ENCODE results near the gene PRAF2. TPM values are rescaled to one million over a fixed set of nuclear protein-coding genes. Genes with fewer than 3 reads are reported as not detected.

Gene PRAF2, protein sequence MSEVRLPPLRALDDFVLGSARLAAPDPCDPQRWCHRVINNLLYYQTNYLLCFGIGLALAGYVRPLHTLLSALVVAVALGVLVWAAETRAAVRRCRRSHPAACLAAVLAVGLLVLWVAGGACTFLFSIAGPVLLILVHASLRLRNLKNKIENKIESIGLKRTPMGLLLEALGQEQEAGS
- polyA plus RNA-seq (ENCODE audit: insufficient read length), result 32.1 TPM
- long read RNA-seq, donor 1, transcript PRAF2-202 (3 exons, 1,334 nt), result major isoform, 33 of 74 reads
- long read RNA-seq, donor 1, transcript PRAF2-201 (2 exons, 801 nt), result minor isoform, 5 of 74 reads
- long read RNA-seq, donor 1, partial matches to known transcripts, result 35 of 74 reads
- long read RNA-seq, donor 1, other reads (novel, unspliced or antisense), result 0 of 74 reads
- long read RNA-seq, donor 2, transcript PRAF2-202 (3 exons, 1,334 nt), result major isoform, 26 of 34 reads
- long read RNA-seq, donor 2, partial matches to known transcripts, result 6 of 34 reads
- long read RNA-seq, donor 2, other reads (novel, unspliced or antisense), result 0 of 34 reads
- long read RNA-seq, donor 3, transcript PRAF2-202 (3 exons, 1,334 nt), result major isoform, 10 of 14 reads
- long read RNA-seq, donor 3, partial matches to known transcripts, result 0 of 14 reads
- long read RNA-seq, donor 3, other reads (novel, unspliced or antisense), result 0 of 14 reads
- long read RNA-seq, donor 4, partial matches to known transcripts, result 0 of 3 reads
- long read RNA-seq, donor 4, other reads (novel, unspliced or antisense), result 0 of 3 reads
- long read RNA-seq, donor 5, transcript PRAF2-202 (3 exons, 1,334 nt), result major isoform, 28 of 29 reads
- long read RNA-seq, donor 5, partial matches to known transcripts, result 0 of 29 reads
- long read RNA-seq, donor 5, other reads (novel, unspliced or antisense), result 0 of 29 reads
- long read RNA-seq, donor 6, transcript PRAF2-202 (3 exons, 1,334 nt), result major isoform, 29 of 31 reads
- long read RNA-seq, donor 6, partial matches to known transcripts, result 0 of 31 reads
- long read RNA-seq, donor 6, other reads (novel, unspliced or antisense), result 0 of 31 reads
- long read RNA-seq, donor 7, transcript PRAF2-202 (3 exons, 1,334 nt), result major isoform, 23 of 50 reads
- long read RNA-seq, donor 7, partial matches to known transcripts, result 23 of 50 reads
- long read RNA-seq, donor 7, other reads (novel, unspliced or antisense), result 0 of 50 reads
- long read RNA-seq, donor 8, transcript PRAF2-202 (3 exons, 1,334 nt), result major isoform, 10 of 21 reads
- long read RNA-seq, donor 8, partial matches to known transcripts, result 11 of 21 reads
- long read RNA-seq, donor 8, other reads (novel, unspliced or antisense), result 0 of 21 reads

DNA sequence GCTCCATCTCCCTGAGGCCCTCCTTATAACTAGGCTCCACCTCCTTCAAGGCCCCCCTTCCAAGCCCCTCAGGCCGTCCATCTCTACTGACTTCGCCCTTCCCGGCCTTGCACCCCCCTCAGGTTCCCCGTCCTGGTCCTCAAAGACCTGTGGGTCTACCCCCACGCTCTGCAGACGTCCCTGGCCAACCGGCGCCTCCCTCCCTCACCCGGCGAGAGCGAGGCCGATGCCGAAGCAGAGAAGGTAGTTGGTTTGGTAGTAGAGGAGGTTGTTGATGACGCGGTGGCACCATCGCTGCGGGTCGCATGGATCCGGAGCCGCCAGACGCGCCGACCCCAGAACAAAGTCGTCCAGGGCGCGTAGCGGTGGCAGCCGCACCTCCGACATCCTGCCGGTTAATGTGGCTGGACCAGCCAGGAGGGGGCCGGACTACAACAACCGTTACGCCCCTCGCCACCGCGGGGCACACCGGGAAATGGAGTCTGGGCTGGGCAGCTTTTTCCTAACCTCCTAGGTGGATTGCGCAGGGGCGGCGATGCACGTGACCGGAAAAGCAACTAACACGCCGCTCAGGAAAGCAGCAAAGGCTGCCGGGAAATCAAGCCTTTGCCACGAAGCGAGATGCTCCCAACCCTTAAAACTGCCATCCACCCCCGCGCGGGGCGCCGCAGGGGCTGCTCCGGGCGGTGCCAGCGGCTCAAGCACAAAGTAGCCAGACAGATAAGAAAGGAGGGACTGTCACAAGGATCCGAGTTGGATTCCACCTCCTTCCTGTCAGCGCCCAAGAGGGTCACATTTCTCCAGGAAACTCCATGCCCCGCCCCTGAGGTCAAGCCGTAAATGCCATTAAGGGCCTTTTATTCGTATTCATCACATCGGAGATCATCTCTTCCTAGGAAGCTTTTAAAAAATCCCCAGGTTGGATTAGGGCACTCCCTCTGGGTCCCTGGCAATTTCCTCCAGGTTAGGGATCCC is at the start of gene PRAF2:
Gene PRAF2 (minus strand): TSS at position 402 of the 975 bp plus-strand sequence. CDS start 15 bp downstream, at position 387.
- DNase-seq, result peak; percentile 86

DNA sequence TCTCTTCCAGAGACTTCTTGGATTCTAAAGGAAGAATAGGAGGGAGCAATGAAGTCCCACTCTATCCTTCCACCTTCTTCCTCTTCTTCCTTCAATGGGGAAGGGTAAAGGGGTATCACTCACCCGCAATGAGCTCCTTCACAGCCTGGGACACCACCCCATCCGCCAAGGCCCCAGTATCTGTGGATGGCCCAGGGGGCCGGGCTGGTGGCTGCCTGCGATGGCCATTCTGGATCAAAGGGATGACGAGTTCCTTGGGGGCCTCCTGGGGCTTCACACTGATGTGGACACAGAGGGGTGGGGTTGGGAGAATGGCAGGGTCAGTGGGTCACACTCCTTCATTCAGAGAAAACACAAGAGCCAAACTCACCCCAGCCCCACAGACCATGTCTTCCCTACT is 48.7 kb upstream of the PRAF2 start:
- no peak for DNase-seq

DNA sequence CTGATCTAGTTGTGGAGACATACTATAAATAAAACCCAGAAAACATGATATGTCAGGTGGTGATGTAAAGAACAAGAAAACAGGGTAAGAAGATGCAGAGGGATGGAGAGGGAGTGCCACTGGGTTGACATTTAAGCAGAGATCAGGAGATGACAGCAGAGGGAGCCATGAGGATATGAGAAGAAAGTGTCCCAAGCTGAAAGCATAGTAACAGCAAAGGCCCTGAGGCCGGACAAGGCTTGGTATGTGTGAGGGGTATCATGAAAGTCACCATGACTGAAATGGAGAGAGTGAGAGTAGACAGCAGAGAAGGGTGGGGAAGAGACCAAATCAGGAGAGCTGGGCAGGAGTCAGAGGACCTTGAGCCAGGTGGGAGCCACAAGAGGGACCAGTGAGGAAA is 46.3 kb upstream of the PRAF2 start:
- no peak for DNase-seq

DNA sequence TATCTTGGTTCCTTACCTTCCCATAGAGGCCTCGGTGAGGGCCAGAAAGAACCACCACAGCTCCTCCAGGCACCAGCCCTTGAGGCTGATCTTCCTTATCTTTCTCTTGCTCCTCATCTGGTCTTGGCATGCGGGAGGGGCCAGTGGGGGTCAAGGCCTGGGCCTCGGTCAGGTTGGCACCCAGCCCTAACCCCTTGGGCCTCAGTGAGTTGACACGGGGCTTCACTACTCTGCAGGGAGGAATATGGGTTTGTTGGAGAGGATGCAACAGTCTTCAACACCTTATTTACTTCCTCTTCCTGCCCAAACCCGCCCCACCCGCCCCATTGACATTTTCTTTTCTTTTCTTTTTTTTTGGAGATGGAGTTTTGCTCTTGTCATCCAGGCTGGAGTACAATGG is 43.8 kb upstream of the PRAF2 start:
- DNase-seq, result no peak

DNA sequence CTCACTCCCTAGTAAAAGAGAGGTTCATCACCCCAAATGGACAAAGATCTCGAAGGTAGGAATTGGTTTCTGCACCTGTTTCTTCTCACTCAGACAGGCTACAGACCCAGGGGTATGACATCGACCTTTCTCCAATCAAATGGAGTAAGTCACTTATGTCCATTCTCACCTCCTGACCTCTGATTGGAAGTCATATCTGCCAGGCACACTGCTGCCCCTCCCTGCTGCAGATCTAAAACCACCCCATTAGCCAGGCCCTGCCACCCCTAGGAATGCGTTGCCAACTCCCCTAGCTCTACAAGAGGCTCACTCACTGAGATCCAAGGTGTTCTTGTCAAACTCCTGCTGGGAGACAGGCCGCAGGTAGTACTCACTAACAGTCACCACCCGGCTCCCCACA is 42.9 kb upstream of the PRAF2 start:
- no peak for DNase-seq

DNA sequence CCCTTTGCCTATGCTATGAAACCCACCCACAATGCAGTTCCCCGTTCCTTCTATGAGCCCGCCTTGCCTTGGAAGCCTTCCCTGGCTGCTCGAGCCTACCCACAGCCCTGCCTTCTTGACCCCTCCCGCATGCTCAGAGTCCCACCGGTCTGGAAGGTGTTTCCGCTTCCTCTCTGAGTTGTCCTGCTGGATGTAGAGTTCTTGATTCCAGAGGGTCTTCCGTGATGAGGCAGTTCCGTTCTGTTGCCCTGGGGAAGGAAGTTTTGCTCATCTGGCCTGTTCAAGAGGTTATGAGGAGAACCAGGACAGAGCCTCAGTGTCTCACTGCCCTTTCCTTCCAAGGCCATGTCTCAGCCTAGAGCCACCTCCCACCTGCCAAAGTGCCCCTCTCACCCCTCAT is 42.3 kb upstream of the PRAF2 start:
- DNase-seq, result no peak

DNA sequence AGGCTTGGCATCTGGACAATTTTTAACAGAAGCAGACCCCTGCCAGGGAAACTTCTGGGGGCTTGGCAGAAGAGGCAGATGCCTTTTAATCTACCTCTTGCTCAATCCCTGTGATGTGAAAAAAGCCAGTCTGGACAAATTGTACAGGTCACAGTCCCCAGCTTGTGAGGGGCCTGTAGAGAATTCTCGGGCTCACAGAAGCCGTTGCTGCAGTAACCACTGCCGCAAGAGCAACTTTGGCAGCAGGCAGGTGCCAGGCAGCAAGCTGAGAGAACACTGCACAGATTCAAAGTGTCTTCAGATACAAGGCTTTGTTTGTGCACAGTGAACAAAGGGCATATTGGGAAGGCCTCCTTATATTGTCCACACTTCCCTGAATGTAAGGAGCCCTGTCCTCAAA is 38.0 kb upstream of the PRAF2 start:
- no peak for DNase-seq

DNA sequence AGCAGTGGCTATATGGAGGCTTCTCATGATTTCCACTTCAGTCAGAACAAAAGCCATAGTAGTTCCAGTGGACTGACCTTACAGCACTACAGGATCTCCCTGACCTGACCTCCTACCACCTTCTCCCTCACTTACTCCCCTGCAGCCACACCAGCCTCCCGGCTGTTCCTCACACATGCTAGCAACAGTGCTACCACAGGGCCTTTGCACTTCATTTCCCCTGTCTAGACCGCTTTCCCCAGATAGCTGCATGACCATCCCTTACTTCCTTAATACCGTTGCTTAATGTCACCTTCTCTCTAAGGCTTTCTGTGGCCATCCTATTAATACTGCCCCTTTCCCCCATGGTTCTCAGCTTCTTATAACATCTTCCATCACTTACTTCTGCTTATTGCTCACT is 36.6 kb upstream of the PRAF2 start:
- DNase-seq, result no peak

DNA sequence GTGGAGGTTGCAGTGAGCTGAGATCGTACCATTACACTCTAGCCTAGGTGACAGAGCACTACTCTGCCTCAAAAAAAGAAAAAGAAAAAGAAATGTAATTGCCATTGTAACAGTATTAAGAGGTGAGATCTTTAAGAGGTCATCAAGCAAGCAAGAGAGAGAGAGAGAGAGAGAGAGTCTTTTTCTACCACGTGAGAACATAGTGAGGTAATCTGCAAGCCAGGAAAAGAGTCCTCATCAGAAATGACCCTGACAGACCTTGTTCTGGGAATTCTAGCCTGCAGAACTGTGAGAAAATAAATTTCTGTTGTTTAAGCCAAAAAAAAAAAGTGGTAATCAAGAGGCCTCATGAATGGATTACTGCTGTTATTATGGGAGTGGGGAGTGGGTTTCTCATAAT is 34.8 kb upstream of the PRAF2 start:
- DNase-seq, result no peak

DNA sequence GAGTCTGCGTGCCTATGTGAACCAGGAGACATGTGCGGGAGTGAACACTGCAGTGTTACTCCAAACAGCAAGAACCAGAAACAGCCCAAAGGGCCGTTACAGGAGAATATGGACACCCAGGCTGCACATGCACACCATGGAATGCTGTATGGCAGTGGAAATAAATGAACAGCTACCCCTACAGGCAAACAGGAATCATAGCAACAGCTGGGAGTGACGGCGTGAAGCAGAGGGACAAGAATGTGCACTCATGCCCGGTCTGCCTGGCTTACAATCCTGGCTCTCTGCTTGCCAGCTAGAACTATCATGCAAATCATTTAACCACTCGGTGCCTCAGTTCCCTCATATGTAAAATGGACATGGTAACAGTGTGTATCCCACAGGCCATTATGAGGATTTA is 33.1 kb upstream of the PRAF2 start:
- no peak for DNase-seq

DNA sequence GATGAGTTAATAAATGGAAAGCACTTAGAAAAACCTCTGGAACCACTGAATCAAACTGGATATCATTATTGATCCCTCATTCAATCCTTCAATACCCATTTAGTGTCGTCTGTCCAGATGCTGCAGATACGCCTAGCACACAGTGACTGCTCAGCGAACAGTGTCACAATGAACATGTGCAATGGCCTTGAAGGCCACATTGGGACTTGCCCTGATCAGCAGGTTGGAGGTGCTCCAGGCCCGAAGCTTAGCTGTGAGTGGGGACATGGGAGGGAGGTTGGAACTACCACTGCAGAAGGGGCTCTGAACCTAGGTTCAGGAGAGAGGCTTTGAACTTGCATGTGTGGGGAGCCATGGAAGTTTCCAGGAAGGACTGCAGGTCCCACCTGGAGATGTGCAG is 32.5 kb upstream of the PRAF2 start:
- DNase-seq, result no peak

DNA sequence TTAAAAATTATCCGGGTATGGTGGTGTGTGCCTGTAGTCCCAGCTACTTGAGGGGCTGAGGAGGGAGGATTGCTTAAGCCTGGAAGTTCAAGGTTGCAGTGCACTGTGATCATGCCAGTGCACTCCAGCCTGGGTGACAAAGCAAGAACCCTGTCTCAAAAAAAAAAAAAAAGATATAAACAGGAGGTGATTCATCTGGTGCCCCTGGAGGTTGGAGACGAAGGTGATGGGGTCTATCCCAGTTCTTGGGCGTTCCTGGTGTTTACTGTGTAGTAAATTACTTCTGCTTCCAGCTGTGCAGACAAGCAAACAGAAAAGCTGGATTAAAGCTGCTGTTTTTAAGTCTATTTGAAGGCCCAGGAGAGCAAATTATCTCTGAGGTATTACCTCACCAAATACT is 29.8 kb upstream of the PRAF2 start:
- no peak for DNase-seq

DNA sequence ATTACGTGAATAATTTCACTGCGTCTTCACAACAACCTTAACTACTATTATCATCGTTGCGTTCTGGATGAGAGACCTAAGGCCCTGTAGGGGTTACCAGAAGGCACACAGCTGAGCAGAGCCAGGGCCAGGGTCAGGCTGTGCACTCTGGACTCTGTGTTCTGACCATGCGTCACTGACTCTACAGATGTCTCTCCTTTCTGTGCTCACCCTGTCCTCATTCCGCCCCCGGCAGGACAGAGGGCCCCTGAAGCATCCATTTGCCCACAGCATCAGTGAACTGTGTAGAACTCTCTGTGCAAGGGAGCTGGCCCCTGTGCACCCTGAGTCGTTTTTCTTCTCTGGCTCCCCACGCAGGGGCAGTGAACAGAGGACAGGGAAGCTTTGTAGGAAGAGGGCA is 28.4 kb upstream of the PRAF2 start:
- DNase-seq, result no peak

DNA sequence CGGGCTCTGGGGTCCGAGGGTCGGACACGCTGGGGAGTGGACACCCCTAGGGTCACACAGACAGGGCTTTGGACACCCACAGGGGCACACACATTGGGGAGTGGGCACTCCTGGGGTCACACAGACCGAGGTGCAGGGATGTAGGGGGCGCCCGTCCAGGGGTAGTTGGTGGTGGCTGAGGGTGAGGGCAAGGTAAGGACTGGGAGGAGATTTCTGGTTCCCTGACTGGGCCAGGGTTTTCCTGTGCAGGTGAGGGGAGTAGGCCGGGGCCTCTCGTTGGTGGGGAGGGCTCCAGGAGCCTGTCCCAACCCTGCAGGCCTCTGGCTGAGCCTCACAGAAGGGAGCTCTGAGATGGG is 27.8 kb upstream of the PRAF2 start:
- DNase-seq, result no peak

DNA sequence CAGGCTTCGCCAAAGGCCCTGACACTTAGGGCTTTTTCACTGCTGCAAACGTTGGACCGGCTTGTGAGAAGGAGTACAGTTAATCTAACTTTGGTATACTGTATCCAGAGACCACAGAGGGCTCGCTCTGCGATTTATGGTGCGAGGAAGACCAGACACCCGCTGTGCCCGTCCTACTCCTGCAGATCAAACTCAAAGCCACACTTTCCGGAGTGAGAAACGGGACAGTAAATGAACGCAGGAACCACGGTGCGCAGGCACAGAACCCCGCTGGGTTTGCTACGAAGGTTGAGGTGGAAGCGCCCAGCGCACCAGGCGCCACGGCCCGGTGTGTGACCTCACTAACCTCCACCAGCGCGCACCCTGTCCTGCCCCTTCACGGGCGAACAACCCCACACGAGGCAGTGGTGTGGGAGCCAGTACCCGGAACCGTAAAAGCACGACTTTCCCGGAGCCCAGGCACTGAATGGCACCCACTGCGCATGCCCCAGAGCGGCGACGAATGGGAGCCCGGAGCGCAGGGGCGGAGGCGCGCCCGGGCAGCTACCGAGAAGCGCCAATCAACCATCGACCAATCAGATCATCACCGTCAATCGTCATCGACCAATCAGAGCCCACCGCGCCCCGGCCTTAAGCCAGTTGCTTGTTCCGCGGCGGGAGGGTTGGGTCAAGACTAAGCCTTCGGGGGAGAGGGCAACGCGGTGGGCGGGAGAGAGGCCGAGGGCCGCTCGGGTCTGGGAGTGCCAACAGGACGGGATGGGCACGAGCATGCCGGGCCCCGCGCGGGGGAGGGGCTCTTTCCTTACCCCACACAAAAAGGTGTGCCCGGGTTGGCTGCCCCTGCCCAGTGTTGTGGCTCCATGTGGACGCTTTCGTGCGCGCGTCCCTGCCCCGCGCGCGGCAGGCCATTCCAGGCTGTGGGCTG is 27.2 kb upstream of the PRAF2 start:
- DNase-seq, result peak; percentile 88

DNA sequence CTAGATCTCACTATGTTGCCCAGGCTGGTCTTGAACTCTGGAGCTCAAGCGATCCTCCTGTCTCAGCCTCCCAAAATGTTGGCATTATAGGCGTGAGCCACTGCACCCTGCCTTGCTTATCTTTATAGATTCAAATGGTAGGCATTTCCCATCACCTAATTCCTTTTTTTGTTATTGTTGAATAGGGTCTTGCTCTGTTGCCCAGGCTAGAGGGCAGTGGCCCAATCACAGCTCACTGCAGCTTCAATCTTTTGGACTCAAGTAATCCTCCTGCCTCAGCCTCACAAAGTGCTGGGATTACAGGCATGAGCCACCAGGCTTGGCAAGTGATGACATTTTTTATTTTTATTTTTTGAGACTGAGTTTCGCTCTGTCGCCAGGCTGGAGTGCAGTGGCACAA is 22.6 kb upstream of the PRAF2 start:
- DNase-seq, result no peak

DNA sequence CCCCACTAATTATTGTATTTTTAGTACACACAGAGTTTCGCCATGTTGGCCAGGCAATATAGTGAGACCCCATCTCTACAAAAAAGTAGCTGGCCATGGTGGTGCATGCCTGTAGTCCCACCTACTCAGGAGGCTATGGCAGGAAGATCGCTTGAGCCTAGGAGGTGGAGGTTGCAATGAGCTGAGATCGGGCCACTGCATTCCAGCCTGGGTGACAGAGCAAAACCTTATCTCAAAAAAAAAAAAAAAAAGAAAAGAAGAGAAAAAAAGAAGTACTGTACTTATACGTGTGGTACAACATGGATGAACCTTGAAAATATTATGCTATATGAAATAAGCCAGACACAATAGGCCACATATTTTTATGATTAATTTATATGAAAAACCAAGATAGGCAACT is 15.8 kb upstream of the PRAF2 start:
- no peak for DNase-seq

DNA sequence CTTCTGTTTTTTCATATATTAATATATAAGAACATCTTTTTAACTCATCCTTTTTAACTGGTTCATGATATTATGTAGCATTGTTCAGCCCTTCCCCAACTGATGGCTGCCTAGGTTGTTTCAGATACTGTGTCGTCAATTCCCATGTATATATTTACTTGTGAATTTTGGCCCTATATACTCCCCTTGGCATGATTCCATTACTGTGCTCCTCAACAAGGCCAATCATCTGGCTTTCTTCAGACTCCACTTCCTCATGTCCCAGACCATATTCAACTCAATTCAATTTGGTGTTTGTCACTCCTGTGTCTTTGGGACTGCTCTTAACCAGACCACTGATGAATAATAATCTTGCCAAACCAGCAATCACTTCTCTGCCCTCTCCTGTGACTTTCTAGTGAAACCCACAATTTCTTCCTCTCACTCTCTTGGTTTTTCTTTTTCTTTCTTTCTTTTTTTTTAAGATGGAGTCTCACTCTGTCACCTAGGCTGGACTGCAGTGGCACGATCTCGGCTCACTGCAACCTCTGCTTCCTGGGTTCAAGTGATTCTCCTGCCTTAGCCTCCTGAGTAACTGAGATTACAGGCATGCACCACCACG is 8.6 kb upstream of the PRAF2 start:
- DNase-seq, result no peak

Data from left kidney (tissue), 8 donors.